ENCODE results near the gene PAM. TPM values are rescaled to one million over a fixed set of nuclear protein-coding genes. Genes with fewer than 3 reads are reported as not detected.
"Not testable (repeated sequence)": the region's sequence is repeated elsewhere in the genome, so short reads cannot be mapped to it uniquely, and the experiment has no call there.

Gene PAM
- total RNA-seq, 2 experiments from 2014 or later, result 92.8 to 103 TPM

- ChIA-PET CTCF (no interaction called here), POLR2A (no interaction called here)
Measured at GRCh38 chr5:102955488-102955887, 200.4 kb downstream of the PAM start.

- ChIA-PET POLR2A (no interaction called here), CTCF (no interaction called here)
Measured at GRCh38 chr5:102956599-102956998, 201.5 kb downstream of the PAM start.

GRCh38 chr5:102957141-102957540 lies 202.0 kb downstream of the PAM start:
- POLR2A ChIA-PET, result no interaction called here

GRCh38 chr5:102958481-102959011 lies 203.4 kb downstream of the PAM start:
- POLR2A ChIA-PET, result no interaction called here
- CTCF ChIA-PET, result no interaction called here

More at GRCh38 chr5:102957141-102957540, 202.0 kb downstream of the PAM start:
- CTCF ChIA-PET, result no interaction called here

- ChIA-PET CTCF (no interaction called here), POLR2A (no interaction called here)
Measured at GRCh38 chr5:102959055-102959454, 203.9 kb downstream of the PAM start.

GRCh38 chr5:102961671-102962070 lies 206.6 kb downstream of the PAM start:
- ChIA-PET CTCF (interaction anchor here (0.6 kb wide), 1 partner anchor 122 kb away, joined by 3 read pairs; no protein-coding TSS in a partner anchor), POLR2A (no interaction called here)

GRCh38 chr5:102965653-102966052 lies 210.5 kb downstream of the PAM start:
- ChIA-PET POLR2A (no interaction called here), CTCF (no interaction called here)

GRCh38 chr5:102969641-102970040 lies 214.5 kb downstream of the PAM start:
- ChIA-PET POLR2A (no interaction called here), CTCF (no interaction called here)

- CTCF ChIA-PET, result no interaction called here
Measured at GRCh38 chr5:102971676-102972293, 216.7 kb downstream of the PAM start.

GRCh38 chr5:102974177-102974576 lies 219.1 kb downstream of the PAM start:
- POLR2A ChIA-PET, result no interaction called here
- CTCF ChIA-PET, result no interaction called here

More at GRCh38 chr5:102971676-102972293, 216.7 kb downstream of the PAM start:
- POLR2A ChIA-PET, result no interaction called here

- POLR2A ChIA-PET, result no interaction called here
Measured at GRCh38 chr5:102975045-102975444, 219.9 kb downstream of the PAM start.

GRCh38 chr5:102975457-102976182 lies 220.5 kb downstream of the PAM start:
- ChIA-PET POLR2A (no interaction called here), CTCF (no interaction called here)

More at GRCh38 chr5:102975045-102975444, 219.9 kb downstream of the PAM start:
- CTCF ChIA-PET, result no interaction called here

GRCh38 chr5:102981957-102982635 lies 227.0 kb downstream of the PAM start:
- ChIA-PET CTCF (no interaction called here), POLR2A (no interaction called here)

- ChIA-PET POLR2A (no interaction called here), CTCF (no interaction called here)
Measured at GRCh38 chr5:102986074-102986473, 231.0 kb downstream of the PAM start.

- POLR2A ChIA-PET, result no interaction called here
- CTCF ChIA-PET, result no interaction called here
Measured at GRCh38 chr5:102988459-102988858, 233.4 kb downstream of the PAM start.

- CTCF ChIA-PET, result no interaction called here
- POLR2A ChIA-PET, result no interaction called here
Measured at GRCh38 chr5:102991802-102992201, 236.7 kb downstream of the PAM start.

GRCh38 chr5:102996011-102996575 lies 241.0 kb downstream of the PAM start:
- CTCF ChIA-PET, result no interaction called here
- POLR2A ChIA-PET, result no interaction called here

- CTCF ChIA-PET, result no interaction called here
- POLR2A ChIA-PET, result no interaction called here
Measured at GRCh38 chr5:102998224-102998623, 243.1 kb downstream of the PAM start.

GRCh38 chr5:102999191-102999590 lies 244.1 kb downstream of the PAM start:
- ChIA-PET CTCF (no interaction called here), POLR2A (no interaction called here)

- POLR2A ChIA-PET, CTCF ChIA-PET: not testable (repeated sequence)
Measured at GRCh38 chr5:102999621-103000020, 244.5 kb downstream of the PAM start.

GRCh38 chr5:103000089-103000488 lies 245.0 kb downstream of the PAM start:
- ChIA-PET POLR2A (no interaction called here), CTCF (no interaction called here)
